D721Med (cell line): ENCODE data around the gene PRDM5.

Source experiments
- DNase-seq: peaks from one replicate; pipeline ENCODE4 v3.0.0; 2011; ENCODE audit warnings: low spot score; ENCODE audit not compliant: insufficient read length
- FAIRE-seq: peaks from 2 replicates; lab custom pipeline; 2011; peaks lifted over from hg19 to GRCh38; lab: Jason Lieb, UNC
- TF ChIP-seq, protein P1 (sequence below): IDR thresholded peaks from 2 replicates; pipeline ENCODE4 v1.5.1; 2012; ENCODE audit warnings: mild to moderate bottlenecking, control low read depth; ENCODE audit not compliant: insufficient read depth; ENCODE audit errors: missing control alignments

The PRDM5 gene

DNA sequence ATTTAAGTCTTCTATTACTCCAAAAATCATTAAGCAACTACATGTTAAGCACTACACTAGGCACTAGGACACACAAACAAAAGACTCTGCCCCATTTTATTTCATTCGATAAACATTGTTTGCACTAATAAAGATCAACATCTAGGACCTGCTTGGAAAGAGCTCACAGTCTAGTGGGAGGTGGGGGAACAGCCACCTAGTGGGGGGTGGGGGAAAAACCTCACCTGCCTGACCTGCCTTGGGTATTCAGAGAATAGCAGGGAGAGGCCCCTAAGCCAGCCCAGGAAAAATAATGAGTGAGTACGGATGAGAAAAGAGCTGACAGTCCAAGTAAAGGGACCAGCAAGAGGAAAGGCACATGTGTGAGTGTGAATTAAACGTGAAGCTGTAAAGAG is 52.2 kb downstream of the PRDM5 start:
- FAIRE-seq (no peak), DNase-seq (no peak)
- TF ChIP-seq, protein P1, sequence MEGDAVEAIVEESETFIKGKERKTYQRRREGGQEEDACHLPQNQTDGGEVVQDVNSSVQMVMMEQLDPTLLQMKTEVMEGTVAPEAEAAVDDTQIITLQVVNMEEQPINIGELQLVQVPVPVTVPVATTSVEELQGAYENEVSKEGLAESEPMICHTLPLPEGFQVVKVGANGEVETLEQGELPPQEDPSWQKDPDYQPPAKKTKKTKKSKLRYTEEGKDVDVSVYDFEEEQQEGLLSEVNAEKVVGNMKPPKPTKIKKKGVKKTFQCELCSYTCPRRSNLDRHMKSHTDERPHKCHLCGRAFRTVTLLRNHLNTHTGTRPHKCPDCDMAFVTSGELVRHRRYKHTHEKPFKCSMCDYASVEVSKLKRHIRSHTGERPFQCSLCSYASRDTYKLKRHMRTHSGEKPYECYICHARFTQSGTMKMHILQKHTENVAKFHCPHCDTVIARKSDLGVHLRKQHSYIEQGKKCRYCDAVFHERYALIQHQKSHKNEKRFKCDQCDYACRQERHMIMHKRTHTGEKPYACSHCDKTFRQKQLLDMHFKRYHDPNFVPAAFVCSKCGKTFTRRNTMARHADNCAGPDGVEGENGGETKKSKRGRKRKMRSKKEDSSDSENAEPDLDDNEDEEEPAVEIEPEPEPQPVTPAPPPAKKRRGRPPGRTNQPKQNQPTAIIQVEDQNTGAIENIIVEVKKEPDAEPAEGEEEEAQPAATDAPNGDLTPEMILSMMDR = no peak

DNA sequence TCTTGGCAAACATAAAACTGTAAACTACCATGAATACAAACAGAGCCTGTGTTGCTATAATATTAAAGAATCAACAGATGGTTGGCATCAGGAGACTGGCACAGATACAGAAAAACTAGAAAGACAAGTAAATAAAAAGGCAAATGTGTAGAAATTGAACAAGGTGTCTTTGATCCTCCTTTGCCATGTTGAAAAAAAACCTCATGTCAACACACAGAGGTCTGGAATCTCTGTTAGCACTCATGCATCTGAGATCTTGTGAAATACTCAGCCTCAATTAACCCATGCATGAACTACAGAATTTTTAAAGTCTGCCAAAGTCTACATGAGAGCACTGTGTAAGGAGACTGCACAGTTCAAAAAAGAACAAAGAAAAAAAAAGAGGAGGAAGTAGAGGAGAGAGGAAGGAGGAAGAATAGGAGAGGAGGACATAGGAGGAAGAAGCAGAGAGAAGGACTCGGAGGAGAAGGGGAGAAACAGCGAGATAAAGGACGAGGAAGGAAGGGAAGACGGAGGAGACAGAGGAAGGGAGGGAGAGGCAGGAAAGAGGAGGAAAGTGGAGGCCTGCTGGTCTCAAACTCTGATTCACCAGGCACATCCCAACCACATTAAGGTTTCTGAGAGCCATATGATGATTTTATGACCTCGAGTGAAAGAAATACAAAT is 52.8 kb downstream of the PRDM5 start:
- no peak for DNase-seq
- TF ChIP-seq, protein P1 = no peak
- no peak for FAIRE-seq

DNA sequence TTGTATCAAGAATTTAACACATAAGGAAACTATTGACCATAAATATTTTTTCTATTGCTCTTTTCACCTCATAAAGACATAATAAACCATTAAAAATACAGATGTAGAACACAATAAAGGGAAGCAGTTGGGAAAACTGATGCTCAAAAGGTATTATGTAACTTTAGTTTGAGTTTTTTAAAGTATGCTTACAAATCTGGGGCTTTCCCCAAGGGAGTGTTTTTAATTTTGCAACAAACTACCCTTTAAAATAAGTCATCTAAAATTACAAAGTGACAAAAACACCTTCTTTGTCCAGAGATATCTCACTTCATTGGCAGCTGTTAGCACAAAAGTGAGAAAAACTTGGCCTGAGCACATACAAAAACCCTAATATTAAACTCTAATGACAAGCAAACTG is 55.0 kb downstream of the PRDM5 start:
- no peak for FAIRE-seq
- TF ChIP-seq, protein P1 = no peak
- no peak for DNase-seq

DNA sequence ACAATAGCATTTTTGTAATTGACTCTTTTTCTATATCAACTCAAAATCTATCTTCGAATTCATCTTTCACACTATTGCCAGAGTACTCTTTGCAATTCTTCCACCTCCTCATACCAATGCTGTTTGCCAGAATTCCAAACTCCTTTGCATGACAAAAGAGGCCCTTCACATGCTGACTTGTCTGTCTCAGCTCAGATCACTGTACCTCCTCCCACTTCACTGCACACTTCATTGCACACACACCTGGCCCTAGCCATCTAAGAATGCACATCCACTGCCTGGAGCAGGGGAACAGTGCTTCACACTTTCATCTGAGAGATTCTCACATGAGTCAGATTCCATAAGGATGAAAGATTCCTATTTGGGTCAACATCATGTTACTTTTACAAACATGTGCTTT is 56.5 kb downstream of the PRDM5 start:
- no peak for DNase-seq
- TF ChIP-seq, protein P1 = no peak
- FAIRE-seq = no peak

DNA sequence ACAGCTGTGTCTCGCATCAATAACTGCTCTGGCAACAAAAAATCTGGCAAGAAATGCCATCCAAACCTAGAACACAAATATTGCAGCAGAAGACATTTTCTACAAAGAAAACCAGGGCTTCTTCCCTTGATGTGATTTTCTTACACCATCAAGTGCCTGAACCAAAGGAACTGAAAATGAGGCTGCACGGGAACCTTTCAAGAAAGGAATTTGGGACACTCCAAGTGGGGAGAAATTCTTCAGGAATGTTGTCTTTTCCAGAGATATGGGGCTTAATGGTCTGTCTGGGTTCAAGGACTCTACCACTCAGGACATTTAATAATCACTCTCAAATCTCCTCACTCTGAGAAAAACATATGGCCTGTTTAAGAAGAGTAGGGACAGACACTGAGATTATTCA is 57.6 kb downstream of the PRDM5 start:
- TF ChIP-seq, protein P1 = no peak
- FAIRE-seq (no peak), DNase-seq (no peak)

DNA sequence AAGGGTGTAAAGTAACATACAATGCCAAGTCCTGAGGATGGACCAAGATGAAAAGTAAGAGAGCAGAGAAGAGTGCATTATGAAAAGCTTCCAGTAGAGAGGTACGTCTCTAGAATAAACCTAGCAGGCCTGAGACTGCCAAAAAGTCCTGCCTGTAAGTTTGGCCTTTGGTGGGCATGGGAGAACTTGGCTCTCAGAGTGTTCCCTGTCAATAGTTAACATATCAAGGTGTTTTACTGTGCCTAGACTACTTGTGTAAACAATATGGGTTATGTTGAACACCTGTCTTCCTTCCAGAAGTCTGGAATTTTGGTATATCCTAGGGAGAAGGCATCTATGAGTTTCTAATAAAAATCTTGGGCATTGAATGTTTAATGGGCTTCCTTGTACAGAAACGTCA is 60.1 kb downstream of the PRDM5 start:
- FAIRE-seq (no peak), DNase-seq (no peak)
- TF ChIP-seq, protein P1 = no peak

DNA sequence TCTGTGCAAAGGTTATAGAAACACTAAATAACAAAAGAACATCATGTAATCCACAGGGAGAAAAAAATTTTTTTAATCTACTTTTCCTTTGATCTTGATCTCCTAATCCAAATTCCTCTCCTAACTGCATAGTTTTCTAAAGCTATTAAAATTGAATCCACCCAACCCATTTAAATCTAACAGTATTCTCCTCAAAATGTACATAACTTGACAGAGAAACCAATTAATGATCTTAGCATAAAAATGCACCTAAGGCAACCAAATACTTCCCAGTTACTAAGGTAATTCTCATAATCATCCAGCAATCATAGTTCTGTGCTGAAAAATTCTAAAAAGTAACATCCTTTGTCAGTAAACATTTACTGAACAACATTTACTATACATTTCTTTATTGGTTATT is 60.7 kb downstream of the PRDM5 start:
- TF ChIP-seq, protein P1 = no peak
- DNase-seq (no peak), FAIRE-seq (no peak)
